Measurements from ENCODE around the gene ZNF575. TPM values are rescaled to one million over a fixed set of nuclear protein-coding genes. Genes with fewer than 3 reads are reported as not detected.

The ZNF575 gene
- total RNA-seq, 4 donors from 2014 or later: 0.53 to 1.7 (median 1.3) TPM

DNA sequence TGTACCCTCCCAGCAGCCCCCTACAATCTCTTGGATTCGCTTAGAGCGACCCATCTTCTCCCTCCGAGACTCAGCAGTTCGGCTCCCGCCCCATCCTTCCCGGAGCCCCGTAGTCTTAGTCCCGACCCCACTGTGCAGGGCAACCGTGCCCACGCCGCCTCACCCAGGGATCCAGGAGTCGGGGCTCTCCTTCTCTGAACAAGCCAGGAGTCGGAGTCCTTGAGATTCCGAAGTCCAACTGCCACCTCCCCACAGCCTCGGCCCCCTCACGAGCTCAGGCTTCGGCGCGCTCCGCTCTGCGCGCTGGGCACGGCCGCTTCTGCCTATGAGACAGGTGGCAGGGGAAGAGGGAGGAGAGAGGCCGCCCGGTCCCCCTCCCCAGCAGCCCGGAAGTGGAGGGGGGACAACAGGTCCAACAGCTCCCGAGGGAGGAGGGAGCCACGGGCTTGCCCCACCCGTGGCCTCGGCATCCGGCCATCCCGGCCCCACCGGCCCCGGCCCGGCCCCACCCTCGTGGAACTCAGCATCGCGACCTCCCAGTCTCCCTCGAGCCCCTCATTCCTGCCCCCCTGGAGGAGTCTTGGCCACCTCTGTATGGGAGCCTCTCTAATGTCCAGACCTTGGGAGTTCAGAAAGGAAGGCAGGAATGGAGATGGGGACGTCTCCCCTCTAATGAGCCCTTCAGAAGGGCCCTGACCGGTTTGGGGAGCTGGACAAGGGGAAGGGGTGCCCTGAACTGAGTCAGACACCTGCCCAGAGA is 28.4 kb upstream of the ZNF575 start, which contains the start of gene PHLDB3:
TSS of gene PHLDB3 (minus strand) at position 321 of the 760 bp plus-strand sequence. CDS start 628 bp downstream, outside the sequence.
- TF ChIP-seq, protein P1, sequence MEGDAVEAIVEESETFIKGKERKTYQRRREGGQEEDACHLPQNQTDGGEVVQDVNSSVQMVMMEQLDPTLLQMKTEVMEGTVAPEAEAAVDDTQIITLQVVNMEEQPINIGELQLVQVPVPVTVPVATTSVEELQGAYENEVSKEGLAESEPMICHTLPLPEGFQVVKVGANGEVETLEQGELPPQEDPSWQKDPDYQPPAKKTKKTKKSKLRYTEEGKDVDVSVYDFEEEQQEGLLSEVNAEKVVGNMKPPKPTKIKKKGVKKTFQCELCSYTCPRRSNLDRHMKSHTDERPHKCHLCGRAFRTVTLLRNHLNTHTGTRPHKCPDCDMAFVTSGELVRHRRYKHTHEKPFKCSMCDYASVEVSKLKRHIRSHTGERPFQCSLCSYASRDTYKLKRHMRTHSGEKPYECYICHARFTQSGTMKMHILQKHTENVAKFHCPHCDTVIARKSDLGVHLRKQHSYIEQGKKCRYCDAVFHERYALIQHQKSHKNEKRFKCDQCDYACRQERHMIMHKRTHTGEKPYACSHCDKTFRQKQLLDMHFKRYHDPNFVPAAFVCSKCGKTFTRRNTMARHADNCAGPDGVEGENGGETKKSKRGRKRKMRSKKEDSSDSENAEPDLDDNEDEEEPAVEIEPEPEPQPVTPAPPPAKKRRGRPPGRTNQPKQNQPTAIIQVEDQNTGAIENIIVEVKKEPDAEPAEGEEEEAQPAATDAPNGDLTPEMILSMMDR (IDR thresholded peaks at IDR 0.05): peak in 2 of 6 experiments; percentile 1 to 20
- no peak for TF ChIP-seq POLR2A (IDR thresholded peaks at IDR 0.05)
- peak; percentile 62 to 76 (median 74) for DNase-seq
- peaks cover 0 to 29% (median 5%) of the 10 kb centered on the region in 4 donors for H3K4me1 ChIP-seq
- H3K9me3 ChIP-seq: no peaks in the 10 kb centered on the region
- no peaks in the 10 kb centered on the region for H3K27me3 ChIP-seq
- peaks cover 0 to 24% (median 0%) of the 10 kb centered on the region in 3 donors for H3K36me3 ChIP-seq
- H3K27ac ChIP-seq: peak within 1 kb of the TSS; percentile 82 to 88 (median 85)
- H3K4me3 ChIP-seq: peak within 1 kb of the TSS; percentile 66 to 72 (median 70)

DNA sequence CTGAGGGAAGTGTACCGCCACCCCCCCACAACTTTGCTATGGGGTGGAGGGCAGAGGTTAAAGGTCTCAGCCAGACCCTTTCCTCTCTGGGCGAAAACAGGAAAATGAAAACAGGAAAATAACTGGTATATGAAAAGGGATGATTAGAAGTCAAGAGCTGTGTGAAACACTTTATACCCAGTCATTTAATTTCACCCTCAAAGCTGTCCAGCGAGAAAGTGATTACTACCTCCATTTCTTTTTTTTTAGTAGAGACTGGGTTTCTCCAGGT is 27.9 kb upstream of the ZNF575 start:
- no peak for DNase-seq
- H3K4me1 ChIP-seq: peaks cover 0 to 29% (median 5%) of the 10 kb centered on the region in 4 donors
- H3K27ac ChIP-seq: peak overlapping the region; percentile 82 to 88 (median 85)
- peak overlapping the region in 2 of 4 donors; percentile 66 to 71 for H3K4me3 ChIP-seq
- peaks cover 0 to 29% (median 0%) of the 10 kb centered on the region in 3 donors for H3K36me3 ChIP-seq
- H3K27me3 ChIP-seq: no peaks in the 10 kb centered on the region
- no peak for TF ChIP-seq POLR2A (IDR thresholded peaks at IDR 0.05)
- TF ChIP-seq, protein P1 (IDR thresholded peaks at IDR 0.05): no peak
- no peaks in the 10 kb centered on the region for H3K9me3 ChIP-seq

DNA sequence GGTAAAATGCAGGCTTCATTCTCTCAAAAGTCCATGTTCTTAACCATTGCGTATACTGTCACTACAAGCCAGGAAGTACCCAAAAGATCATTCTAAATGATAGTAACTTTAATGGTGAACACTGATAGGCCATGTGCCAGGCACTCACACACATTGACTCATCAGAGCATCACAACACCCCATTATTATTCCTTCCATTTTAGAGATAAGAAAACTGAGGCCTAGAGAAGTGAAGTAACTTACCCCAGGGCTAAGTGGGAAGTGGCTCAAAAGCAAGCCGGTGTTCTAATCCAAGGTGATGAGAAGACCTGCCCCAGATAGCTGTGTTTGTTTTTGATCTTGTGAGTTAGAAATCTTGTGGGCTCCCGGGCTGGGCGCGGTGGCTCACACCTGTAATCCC is 27.0 kb upstream of the ZNF575 start:
- H3K27me3 ChIP-seq: no peaks in the 10 kb centered on the region
- no peak overlapping the region for H3K27ac ChIP-seq
- no peaks in the 10 kb centered on the region for H3K9me3 ChIP-seq
- no peak for TF ChIP-seq POLR2A (IDR thresholded peaks at IDR 0.05)
- TF ChIP-seq, protein P1 (IDR thresholded peaks at IDR 0.05): no peak
- H3K36me3 ChIP-seq: peaks cover 0 to 37% (median 0%) of the 10 kb centered on the region in 3 donors
- DNase-seq: no peak
- no peak overlapping the region for H3K4me3 ChIP-seq
- peaks cover 0 to 29% (median 5%) of the 10 kb centered on the region in 4 donors for H3K4me1 ChIP-seq

DNA sequence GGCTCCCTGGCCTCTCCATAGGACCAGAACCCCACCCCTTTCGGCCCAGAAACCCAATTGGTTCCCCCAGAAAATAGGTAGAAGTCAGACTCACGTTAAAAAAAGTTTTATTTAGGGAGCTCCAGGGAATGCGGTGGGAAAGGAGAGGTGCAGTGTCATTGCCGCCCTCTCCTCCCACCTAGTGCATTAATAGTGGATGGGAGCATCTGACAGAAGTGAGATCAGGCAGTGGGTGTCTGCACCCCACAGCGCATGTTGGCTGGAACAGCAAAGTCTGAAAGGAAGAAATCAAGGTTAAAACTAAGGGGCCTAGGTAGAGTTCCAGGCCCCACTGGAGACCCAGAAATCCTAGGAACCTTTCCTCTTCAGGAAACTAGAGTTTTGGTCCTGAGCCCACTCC is 26.4 kb upstream of the ZNF575 start:
- no peaks in the 10 kb centered on the region for H3K9me3 ChIP-seq
- peaks cover 0 to 40% (median 0%) of the 10 kb centered on the region in 3 donors for H3K36me3 ChIP-seq
- H3K4me3 ChIP-seq: no peak overlapping the region
- no peak for DNase-seq
- TF ChIP-seq, protein P1 (IDR thresholded peaks at IDR 0.05): no peak
- no peak for TF ChIP-seq POLR2A (IDR thresholded peaks at IDR 0.05)
- peaks cover 0 to 28% (median 5%) of the 10 kb centered on the region in 4 donors for H3K4me1 ChIP-seq
- no peak overlapping the region for H3K27ac ChIP-seq
- H3K27me3 ChIP-seq: no peaks in the 10 kb centered on the region

DNA sequence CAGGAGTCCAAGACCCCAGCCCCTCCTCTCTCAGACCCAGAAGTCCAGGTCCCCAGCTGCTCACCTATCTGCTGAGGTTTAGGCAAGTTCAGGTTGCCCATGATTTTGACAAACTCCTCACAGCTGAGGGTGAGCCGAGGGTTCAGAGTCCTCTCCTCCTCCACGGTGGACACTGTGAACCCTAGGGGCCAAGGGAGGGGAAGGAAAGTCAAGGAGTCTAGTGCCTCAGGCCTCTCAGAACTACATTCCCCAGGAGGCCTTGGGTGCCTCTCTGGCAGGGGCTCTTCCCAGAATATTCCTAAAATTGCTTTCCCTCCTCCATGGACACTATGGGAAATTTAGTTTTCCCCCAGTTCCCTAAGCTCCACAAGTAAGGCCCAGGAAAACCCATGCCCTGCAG is 25.1 kb upstream of the ZNF575 start:
- no peak overlapping the region for H3K4me3 ChIP-seq
- no peaks in the 10 kb centered on the region for H3K9me3 ChIP-seq
- DNase-seq: no peak
- TF ChIP-seq POLR2A (IDR thresholded peaks at IDR 0.05): no peak
- TF ChIP-seq, protein P1 (IDR thresholded peaks at IDR 0.05): no peak
- H3K36me3 ChIP-seq: peaks cover 0 to 36% (median 0%) of the 10 kb centered on the region in 3 donors
- peaks cover 0 to 24% (median 5%) of the 10 kb centered on the region in 4 donors for H3K4me1 ChIP-seq
- no peaks in the 10 kb centered on the region for H3K27me3 ChIP-seq
- H3K27ac ChIP-seq: no peak overlapping the region
